Activated CD4-positive, alpha-beta memory T cell treated with anti-CD3 and anti-CD28 coated beads for 36 hours (primary cell): ENCODE data around the gene MOV10. TPM values are rescaled to one million over a fixed set of nuclear protein-coding genes. Genes with fewer than 3 reads are reported as not detected.
"Not testable (repeated sequence)": the region's sequence is repeated elsewhere in the genome, so short reads cannot be mapped to it uniquely, and the experiment has no call there.

ENCODE experiments used
- CTCF ChIA-PET: fragments of 350-600 bp; sonication (Branson Sonifier 250); formaldehyde crosslinking; loops from one replicate; lab custom pipeline; 2021; ENCODE audit warnings: antibody characterized with exemption, inconsistent platforms; lab: Charles Lee
- POLR2A ChIA-PET: fragments of 350-600 bp; sonication (Branson Sonifier 250); formaldehyde crosslinking; loops from one replicate; lab custom pipeline; 2021; ENCODE audit warnings: antibody characterized with exemption; lab: Charles Lee
- DNase-seq: peaks from one replicate; pipeline ENCODE4 v3.0.0-alpha.2; 2020
- H3K27ac Mint-ChIP-seq: one replicate; pipeline ENCODE4 v1.8.0; 2021; ENCODE audit warnings: mixed read lengths
- H3K27me3 Mint-ChIP-seq: one replicate; pipeline ENCODE4 v1.8.0; 2021; ENCODE audit warnings: mixed read lengths
- H3K36me3 Mint-ChIP-seq: one replicate; pipeline ENCODE4 v1.8.0; 2021; ENCODE audit warnings: mixed read lengths
- H3K4me1 Mint-ChIP-seq: one replicate; pipeline ENCODE4 v1.8.0; 2021; ENCODE audit warnings: low read depth, mixed read lengths
- H3K4me3 Mint-ChIP-seq: one replicate; pipeline ENCODE4 v1.8.0; 2021; ENCODE audit warnings: mild to moderate bottlenecking, mixed read lengths
- H3K9me3 Mint-ChIP-seq: one replicate; pipeline ENCODE4 v1.8.0; 2021; ENCODE audit warnings: mixed read lengths
- intact Hi-C: fragments of 100-400 bp; cut with micrococcal nuclease; formaldehyde crosslinking; loops from one replicate; pipeline ENCODE4 v1.15.1; 2023
- total RNA-seq, 2 experiments: library from RNA; stranded (reverse); gene quantifications; one replicate each; pipeline ENCODE4 v1.2.3, GENCODE V29; 2021

The MOV10 gene
- total RNA-seq, 2 experiments from 2014 or later, result 57.7 to 63.1 TPM

DNA sequence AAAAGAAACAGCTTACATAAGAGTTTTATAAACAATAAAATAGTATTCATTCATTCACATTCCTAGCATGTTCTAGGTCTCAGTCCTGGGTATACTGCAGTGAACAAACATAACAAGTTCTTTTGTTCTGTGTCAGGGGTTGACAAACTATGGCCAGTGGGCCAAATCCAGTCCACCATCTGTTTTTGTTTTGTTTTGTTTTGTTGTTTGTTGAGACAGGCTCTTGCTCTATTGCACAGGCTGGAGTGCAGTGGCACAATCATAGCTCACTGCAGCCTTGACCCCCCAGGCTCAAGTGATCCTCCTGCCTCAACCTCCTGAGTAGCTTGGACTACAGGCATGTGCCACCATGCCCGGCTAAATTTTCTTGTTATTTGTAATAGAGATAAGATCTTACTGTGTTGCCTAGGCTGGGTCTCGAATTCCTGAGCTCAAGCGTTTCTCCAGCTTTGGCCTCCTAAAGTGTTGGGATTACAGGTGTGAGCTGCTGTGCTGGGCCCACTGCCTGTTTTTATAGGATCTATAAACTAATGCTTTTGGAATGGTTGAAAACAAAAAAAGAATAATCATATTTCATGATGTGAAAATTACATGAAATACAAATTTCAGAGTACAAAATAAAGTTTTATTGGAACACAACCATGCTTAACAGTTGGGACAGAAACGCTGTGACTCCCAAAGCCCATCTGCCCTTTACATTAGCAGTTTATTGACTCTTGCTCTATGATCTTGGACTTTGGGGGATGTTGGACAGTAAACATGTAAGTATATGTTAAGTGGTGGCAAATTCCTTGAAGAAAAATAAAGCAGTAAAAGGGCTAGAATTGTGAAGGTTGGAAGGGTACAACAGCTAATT is 37.0 kb upstream of the MOV10 start:
- POLR2A ChIA-PET, result interaction anchor here (1.1 kb wide), 1 partner anchor 15 kb away, joined by 4 read pairs; no protein-coding TSS in a partner anchor

DNA sequence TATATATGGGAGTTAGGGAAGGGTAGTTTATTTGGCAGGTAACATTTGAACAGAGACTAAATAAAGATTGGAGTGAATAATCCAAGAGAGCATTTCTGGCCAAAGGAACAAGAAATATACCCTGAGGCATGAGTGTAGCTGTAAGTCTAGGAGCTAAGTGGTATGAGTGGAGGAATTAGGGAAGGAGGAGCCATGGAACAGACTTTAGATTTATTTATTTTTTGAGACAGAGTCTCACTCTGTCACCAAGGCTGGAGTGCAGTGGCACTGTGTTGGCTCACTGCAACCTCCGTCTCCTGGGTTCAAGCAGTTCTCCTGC is 36.4 kb upstream of the MOV10 start:
- no peak overlapping the region for H3K27ac Mint-ChIP-seq

More for the DNA sequence above, 37.0 kb upstream of the MOV10 start:
- H3K27me3 Mint-ChIP-seq, result no peaks in the 10 kb centered on the region
- no peaks in the 10 kb centered on the region for H3K9me3 Mint-ChIP-seq
- H3K27ac Mint-ChIP-seq, result no peak overlapping the region
- DNase-seq, result no peak
- intact Hi-C loops, result loop anchor here (2.0 kb wide), 1 partner anchor 19 kb away; the partner anchor contains the start of genes CAPZA1 and ST7L
- peaks cover 10% of the 10 kb centered on the region for H3K36me3 Mint-ChIP-seq
- peaks cover 59% of the 10 kb centered on the region for H3K4me1 Mint-ChIP-seq
- H3K4me3 Mint-ChIP-seq, result no peak overlapping the region
- CTCF ChIA-PET, result interaction anchor here (1.0 to 2.0 kb wide), 7 partner anchors 13 to 435 kb away, joined by 3 to 5 read pairs (median 3); partner anchors contain the start of genes LRIG2, MOV10 and PPM1J

DNA sequence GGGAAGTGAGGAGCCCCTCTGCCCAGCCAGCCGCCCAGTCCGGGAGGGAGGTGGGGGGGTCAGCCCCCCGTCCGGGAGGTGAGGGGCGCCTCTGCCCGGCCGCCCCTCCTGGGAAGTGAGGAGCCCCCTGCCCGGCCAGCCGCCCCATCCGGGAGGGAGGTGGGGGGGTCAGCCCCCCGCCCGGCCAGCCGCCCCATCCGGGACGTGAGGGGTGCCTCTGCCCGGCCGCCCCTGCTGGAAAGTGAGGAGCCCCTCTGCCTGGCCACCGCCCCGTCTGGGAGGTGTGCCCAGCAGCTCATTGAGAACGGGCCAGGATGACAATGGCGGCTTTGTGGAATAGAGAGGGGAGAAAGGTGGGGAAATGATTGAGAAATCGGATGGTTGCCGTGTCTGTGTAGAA is 34.0 kb upstream of the MOV10 start:
- H3K4me3 Mint-ChIP-seq, H3K36me3 Mint-ChIP-seq, DNase-seq, intact Hi-C loops, H3K9me3 Mint-ChIP-seq, H3K27ac Mint-ChIP-seq, POLR2A ChIA-PET, H3K27me3 Mint-ChIP-seq, CTCF ChIA-PET: not testable (repeated sequence)
- H3K4me1 Mint-ChIP-seq, result peaks cover 53% of the 10 kb centered on the region

More for the DNA sequence above, 36.4 kb upstream of the MOV10 start:
- intact Hi-C loops, result no loop called here
- Mint-ChIP-seq H3K4me1 (peaks cover 61% of the 10 kb centered on the region), H3K9me3 (no peaks in the 10 kb centered on the region), H3K27me3 (no peaks in the 10 kb centered on the region), H3K4me3 (no peak overlapping the region), H3K36me3 (peaks cover 8% of the 10 kb centered on the region)
- POLR2A ChIA-PET, result no interaction called here
- DNase-seq, result no peak
- CTCF ChIA-PET, result interaction anchor here (1.1 to 1.3 kb wide), 2 partner anchors 24 to 36 kb away, joined by 3 to 4 read pairs; partner anchors contain the start of gene MOV10

DNA sequence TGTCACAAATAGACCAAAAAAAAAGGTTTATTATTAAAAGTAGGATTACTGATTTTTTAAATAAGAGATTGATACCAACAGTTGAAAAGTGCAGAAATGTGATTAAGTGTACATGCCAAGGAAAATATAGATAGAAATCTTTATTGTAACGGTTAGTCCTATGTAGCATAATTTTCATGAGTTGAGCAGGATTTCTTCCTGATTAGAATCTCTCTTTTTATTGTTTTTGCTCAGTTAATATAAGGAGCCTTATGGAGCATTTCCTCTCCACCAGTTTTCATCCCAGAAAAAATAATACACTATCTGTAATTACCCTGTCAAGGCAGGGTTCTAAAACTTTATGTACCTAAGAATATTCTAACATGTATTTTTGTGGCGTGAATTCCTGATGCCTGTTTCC is 31.4 kb upstream of the MOV10 start:
- H3K27me3 Mint-ChIP-seq, result no peaks in the 10 kb centered on the region
- POLR2A ChIA-PET, result interaction anchor here (0.6 kb wide), 1 partner anchor 10 kb away, joined by 4 read pairs; no protein-coding TSS in a partner anchor
- CTCF ChIA-PET, result interaction anchor here (1.7 kb wide), 1 partner anchor 31 kb away, joined by 4 read pairs; no protein-coding TSS in a partner anchor
- intact Hi-C loops, result no loop called here
- H3K36me3 Mint-ChIP-seq, result peaks cover 22% of the 10 kb centered on the region
- DNase-seq, result no peak
- H3K4me1 Mint-ChIP-seq, result peaks cover 46% of the 10 kb centered on the region
- no peak overlapping the region for H3K4me3 Mint-ChIP-seq
- H3K9me3 Mint-ChIP-seq, result no peaks in the 10 kb centered on the region
- H3K27ac Mint-ChIP-seq, result no peak overlapping the region

DNA sequence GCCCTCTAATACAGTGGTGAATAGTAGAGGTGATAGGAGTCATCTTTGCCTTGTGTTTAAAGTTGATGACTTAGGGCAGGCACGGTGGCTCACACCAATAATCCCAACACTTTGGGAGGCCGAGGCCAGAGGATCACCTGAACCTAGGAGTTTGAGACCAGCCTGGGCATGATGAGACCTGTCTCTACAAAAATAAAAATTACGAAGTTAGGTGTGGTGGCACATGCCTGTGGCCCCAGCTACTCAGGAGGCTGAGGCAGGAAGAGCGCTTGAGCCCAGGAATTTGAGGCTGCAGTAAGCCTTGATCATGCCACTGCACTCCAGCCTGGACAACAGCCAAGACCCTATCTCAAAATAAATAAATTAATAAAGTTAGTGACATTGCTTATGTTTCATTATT is 28.2 kb upstream of the MOV10 start:
- Mint-ChIP-seq H3K4me3 (no peak overlapping the region), H3K36me3 (peaks cover 47% of the 10 kb centered on the region), H3K9me3 (no peaks in the 10 kb centered on the region), H3K27me3 (no peaks in the 10 kb centered on the region), H3K27ac (no peak overlapping the region), H3K4me1 (peaks cover 46% of the 10 kb centered on the region)
- ChIA-PET CTCF (interaction anchor here (1.7 kb wide), 1 partner anchor 10 kb away, joined by 5 read pairs; no protein-coding TSS in a partner anchor), POLR2A (no interaction called here)
- DNase-seq, result no peak
- intact Hi-C loops, result no loop called here

DNA sequence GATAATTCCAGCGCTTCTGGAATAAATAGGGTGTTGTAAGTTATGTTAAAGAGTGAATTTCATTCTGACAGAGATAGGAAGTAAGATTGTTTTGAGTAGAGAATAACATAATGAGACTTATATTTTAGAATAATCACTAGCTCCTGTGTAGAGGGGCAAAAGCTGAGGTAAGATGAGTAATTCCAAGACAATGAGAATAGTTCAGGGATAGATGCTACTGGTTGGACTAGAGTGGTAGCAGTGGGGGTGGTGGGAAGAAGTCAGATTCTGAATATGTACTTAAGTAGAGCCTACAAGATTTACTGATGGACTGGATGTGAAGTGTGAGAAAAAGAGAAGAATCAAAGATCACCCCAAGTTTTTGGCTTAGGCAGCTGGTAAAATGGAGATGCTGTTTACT is 23.3 kb upstream of the MOV10 start:
- DNase-seq, result no peak
- Mint-ChIP-seq H3K36me3 (peaks cover 45% of the 10 kb centered on the region), H3K9me3 (no peaks in the 10 kb centered on the region), H3K4me1 (peaks cover 25% of the 10 kb centered on the region), H3K27ac (peak overlapping the region; percentile 56), H3K4me3 (no peak overlapping the region), H3K27me3 (no peaks in the 10 kb centered on the region)
- CTCF ChIA-PET, result interaction anchor here (1.0 kb wide), 2 partner anchors 15 to 18 kb away, joined by 3 read pairs; no protein-coding TSS in a partner anchor
- intact Hi-C loops, result no loop called here
- POLR2A ChIA-PET, result no interaction called here

DNA sequence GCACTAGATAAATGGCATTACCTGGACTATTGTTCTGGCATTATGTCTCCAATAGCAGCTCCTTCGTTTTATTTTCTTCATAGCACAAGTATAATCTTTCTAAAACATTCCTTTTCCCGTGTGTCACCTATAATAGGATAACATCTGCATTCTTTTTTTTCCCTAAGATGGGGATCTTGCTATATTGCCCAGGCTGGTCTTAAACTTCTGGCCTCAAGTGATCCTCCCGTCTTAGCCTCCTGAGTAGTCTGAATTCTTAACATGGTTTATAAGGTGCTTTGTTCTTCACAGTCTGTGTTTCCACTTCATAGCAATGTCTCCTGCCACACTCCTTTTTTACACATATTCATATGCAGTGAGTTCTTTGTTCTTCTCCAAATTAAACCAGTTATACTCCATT is 8.6 kb upstream of the MOV10 start:
- intact Hi-C loops, result loop anchor here (2.0 kb wide), 1 partner anchor 39 kb away; no protein-coding TSS in a partner anchor
- Mint-ChIP-seq H3K4me3 (no peak overlapping the region), H3K36me3 (peaks cover 77% of the 10 kb centered on the region), H3K4me1 (peaks cover 37% of the 10 kb centered on the region), H3K9me3 (no peaks in the 10 kb centered on the region), H3K27me3 (no peaks in the 10 kb centered on the region), H3K27ac (no peak overlapping the region)
- POLR2A ChIA-PET, result no interaction called here
- CTCF ChIA-PET, result interaction anchor here (1.0 kb wide), 1 partner anchor 407 kb away, joined by 3 read pairs; no protein-coding TSS in a partner anchor
- no peak for DNase-seq

DNA sequence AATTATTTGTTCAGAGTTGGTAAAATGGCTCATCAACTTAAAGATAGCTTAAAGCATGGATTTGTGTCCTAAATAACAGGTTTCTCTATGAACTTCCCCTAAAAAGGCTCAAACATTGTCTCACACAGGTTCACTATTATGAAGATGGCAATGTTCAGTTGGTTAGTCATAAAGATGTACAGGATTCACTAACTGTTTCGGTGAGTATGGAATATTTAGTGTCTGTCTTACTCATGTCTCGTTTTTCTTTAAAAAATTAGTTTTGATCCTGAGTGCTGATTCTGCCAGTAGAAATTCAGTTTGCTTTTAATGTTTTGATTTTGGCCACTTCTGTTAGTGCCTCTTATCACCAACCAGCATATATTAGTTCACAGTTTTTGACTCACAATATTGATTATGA is 7.5 kb upstream of the MOV10 start:
- H3K27me3 Mint-ChIP-seq, result no peaks in the 10 kb centered on the region
- peak overlapping the region; percentile 76 for H3K27ac Mint-ChIP-seq
- CTCF ChIA-PET, result no interaction called here
- peaks cover 77% of the 10 kb centered on the region for H3K36me3 Mint-ChIP-seq
- DNase-seq, result no peak
- intact Hi-C loops, result loop anchor here (2.0 kb wide), 1 partner anchor 38 kb away; no protein-coding TSS in a partner anchor
- H3K4me3 Mint-ChIP-seq, result no peak overlapping the region
- H3K4me1 Mint-ChIP-seq, result peaks cover 37% of the 10 kb centered on the region
- H3K9me3 Mint-ChIP-seq, result no peaks in the 10 kb centered on the region
- POLR2A ChIA-PET, result no interaction called here

DNA sequence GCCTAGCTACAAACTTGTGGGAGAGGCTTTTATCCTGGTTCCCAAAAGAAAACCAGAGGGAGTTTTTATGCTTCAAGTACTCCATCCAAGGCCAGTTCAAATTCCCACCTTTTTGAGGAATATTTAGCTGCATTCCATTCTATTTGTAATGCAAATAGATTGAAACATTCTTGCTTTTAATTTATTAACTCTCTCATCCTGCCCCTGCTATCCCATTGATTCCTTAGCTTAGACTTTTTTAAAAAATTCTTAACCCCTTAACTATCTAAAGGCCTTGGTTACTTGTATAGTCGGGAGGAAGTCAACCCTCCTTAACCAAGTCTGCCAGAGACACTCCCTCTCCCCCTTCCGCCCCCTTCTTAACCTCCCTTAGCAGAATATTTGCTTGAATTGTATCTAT is 2.5 kb upstream of the MOV10 start:
- intact Hi-C loops, result loop anchor here (10.0 kb wide), 1 partner anchor 167 kb away; the partner anchor contains the start of gene WNT2B
- Mint-ChIP-seq H3K36me3 (peaks cover 54% of the 10 kb centered on the region), H3K27ac (no peak overlapping the region), H3K4me1 (peaks cover 52% of the 10 kb centered on the region), H3K27me3 (no peaks in the 10 kb centered on the region), H3K9me3 (no peaks in the 10 kb centered on the region), H3K4me3 (no peak overlapping the region)
- CTCF ChIA-PET, result interaction anchor here (1.3 to 2.4 kb wide), 3 partner anchors 38 to 281 kb away, joined by 3 to 6 read pairs (median 4); no protein-coding TSS in a partner anchor
- POLR2A ChIA-PET, result interaction anchor here (0.5 to 1.1 kb wide), 2 partner anchors 36 to 50 kb away, joined by 4 to 5 read pairs; no protein-coding TSS in a partner anchor
- no peak for DNase-seq

DNA sequence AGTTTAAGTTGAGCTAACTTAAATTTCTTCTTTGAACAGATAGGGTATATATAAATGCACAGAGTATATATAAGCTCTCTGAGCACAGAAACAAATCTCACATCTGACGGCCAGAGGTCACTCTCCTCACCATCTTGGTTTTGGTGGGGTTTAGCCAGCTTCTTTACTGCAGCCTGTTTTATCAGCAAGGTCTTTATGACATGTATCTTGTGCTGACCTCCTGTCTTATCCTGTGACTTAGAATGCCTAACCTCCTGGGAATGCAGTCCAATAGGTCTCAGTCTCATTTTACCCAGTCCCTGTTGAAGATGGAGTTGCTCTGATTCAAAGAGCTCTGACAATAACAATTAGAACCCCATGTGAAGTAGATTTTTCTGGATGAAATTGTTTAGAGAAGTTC is 1.6 kb upstream of the MOV10 start:
- ChIA-PET POLR2A (interaction anchor here (1.1 to 3.2 kb wide), 3 partner anchors 36 to 55 kb away, joined by 5 to 24 read pairs (median 15); partner anchors contain the start of genes CAPZA1 and ST7L), CTCF (interaction anchor here (0.7 to 3.0 kb wide), 7 partner anchors 12 to 282 kb away, joined by 3 to 15 read pairs (median 4); no protein-coding TSS in a partner anchor)
- no peak overlapping the region for H3K4me3 Mint-ChIP-seq
- no peak overlapping the region for H3K27ac Mint-ChIP-seq
- H3K27me3 Mint-ChIP-seq, result no peaks in the 10 kb centered on the region
- H3K36me3 Mint-ChIP-seq, result peaks cover 48% of the 10 kb centered on the region
- H3K9me3 Mint-ChIP-seq, result no peaks in the 10 kb centered on the region
- intact Hi-C loops, result loop anchor here (10.0 kb wide), 1 partner anchor 168 kb away; the partner anchor contains the start of gene WNT2B
- DNase-seq, result no peak
- H3K4me1 Mint-ChIP-seq, result peaks cover 52% of the 10 kb centered on the region

DNA sequence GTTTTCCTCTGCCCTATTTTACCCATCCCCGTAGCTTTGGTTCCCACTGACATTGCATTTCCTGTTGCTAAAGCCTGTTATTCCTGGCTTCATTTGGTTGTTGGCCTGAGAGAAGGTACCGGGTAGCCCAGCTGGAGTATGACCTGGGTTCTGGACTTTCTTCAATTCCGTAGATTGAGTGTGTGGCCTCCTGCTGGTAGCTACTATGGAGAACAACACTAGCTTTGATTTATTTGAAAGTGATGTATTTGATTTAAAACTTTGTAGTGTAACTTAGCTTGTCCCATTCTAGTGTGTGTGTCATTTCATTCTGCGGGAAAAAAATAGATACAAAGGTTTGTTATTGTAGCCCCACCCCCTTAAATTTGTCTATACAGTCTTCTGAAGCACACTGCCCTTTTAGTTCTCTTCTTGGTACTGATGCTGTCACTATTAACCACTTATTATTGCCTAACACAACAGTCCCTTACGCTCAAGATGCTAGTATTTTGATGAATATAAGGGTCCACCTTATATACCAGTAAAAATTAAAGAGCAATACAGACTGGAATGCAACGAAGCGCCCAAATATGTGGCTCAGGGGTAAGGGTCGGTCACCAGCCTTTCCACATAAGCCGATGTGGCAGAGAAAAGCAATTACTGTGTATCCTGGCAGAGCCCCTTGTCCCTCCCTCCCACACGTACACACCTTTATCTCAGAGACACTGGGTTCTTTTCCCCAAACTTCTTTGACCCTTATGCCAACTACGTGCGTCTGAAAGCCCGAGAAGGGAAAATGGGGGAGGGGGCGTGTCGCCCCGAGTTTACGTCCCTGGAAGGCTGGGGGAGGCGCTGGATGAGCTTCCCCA is 643 bp upstream of the MOV10 start:
- H3K36me3 Mint-ChIP-seq, result peaks cover 39% of the 10 kb centered on the region
- peak overlapping the region; percentile 96 for H3K4me3 Mint-ChIP-seq
- ChIA-PET CTCF (interaction anchor here (0.8 to 3.0 kb wide), 12 partner anchors 10 to 283 kb away, joined by 3 to 15 read pairs (median 6); partner anchors contain the start of gene RHOC), POLR2A (interaction anchor here (1.0 to 3.2 kb wide), 8 partner anchors 19 to 282 kb away, joined by 3 to 24 read pairs (median 4); partner anchors contain the start of genes CAPZA1, RHOC, SLC16A1 and ST7L)
- H3K9me3 Mint-ChIP-seq, result no peaks in the 10 kb centered on the region
- peak overlapping the region; percentile 94 for H3K27ac Mint-ChIP-seq
- peaks cover 52% of the 10 kb centered on the region for H3K4me1 Mint-ChIP-seq
- intact Hi-C loops, result loop anchor here (1.0 to 10.0 kb wide), 3 partner anchors 31 to 169 kb away; partner anchors contain the start of gene WNT2B
- H3K27me3 Mint-ChIP-seq, result no peaks in the 10 kb centered on the region
- peak; percentile 14 for DNase-seq
